ENCODE measurements around the gene BPIFB1.

Gene BPIFB1

GRCh38 chr20:33272155-33272873 lies 10.7 kb upstream of the BPIFB1 start:
- no peak for DNase-seq (ENCODE audit: extremely low read depth in 1 of 2, low read depth in 1 of 2)

GRCh38 chr20:33273117-33273851 lies 9.7 kb upstream of the BPIFB1 start:
- DNase-seq (ENCODE audit: extremely low read depth in 1 of 2, low read depth in 1 of 2): no peak

GRCh38 chr20:33275215-33275614 lies 7.8 kb upstream of the BPIFB1 start:
- no peak for DNase-seq (ENCODE audit: extremely low read depth in 1 of 2, low read depth in 1 of 2)

GRCh38 chr20:33275871-33276270 lies 7.1 kb upstream of the BPIFB1 start:
- DNase-seq (ENCODE audit: extremely low read depth in 1 of 2, low read depth in 1 of 2): no peak

GRCh38 chr20:33276303-33277113 lies 6.5 kb upstream of the BPIFB1 start:
- no peak for DNase-seq (ENCODE audit: extremely low read depth in 1 of 2, low read depth in 1 of 2)

DNA sequence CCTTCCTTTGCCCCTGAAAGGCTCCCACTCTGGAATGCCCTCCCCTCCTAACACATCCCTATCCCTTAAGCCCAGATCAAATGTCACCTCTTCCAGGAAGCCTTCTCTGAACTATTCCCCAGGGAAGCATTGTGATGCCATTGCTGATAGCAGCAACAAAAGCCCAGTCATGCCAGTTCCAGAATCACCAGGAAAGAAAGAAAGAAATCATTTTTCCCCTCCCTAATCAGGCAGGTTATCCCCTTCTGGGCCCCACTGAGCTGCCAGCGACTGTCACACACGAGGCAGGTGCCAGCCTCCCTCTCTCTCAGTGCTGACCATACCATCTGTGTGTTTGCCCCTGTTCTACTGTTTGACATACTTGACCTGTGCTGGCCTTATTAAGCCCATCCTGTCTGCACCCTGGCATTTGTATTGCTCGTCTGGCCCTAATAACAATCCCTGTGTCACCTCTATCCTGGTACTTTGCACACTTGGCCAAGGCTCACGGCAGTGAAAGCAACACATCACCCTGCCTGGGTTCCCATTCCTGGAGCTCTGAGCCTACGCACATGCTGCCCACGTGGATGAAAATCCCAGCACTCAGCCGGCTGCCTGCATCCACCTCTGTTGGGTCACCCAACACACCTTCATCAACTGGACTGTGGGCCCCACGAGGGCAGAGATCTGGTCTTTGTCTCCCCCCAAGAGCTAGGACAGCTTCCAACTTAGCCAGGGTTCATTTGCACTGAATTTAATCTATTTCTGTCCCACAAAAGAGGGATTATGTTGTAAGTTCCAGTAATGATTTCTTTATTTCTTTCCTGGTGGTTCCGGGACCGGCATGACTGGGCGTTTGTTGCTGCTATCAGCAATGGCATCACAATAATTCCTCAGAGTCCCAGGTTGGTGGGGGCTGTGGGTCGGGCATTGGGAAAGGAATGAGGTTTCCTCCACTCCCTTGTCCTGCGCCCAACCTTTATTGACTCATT lies 5.3 kb upstream of the BPIFB1 start:
- DNase-seq (ENCODE audit: extremely low read depth in 1 of 2, low read depth in 1 of 2): no peak

DNA sequence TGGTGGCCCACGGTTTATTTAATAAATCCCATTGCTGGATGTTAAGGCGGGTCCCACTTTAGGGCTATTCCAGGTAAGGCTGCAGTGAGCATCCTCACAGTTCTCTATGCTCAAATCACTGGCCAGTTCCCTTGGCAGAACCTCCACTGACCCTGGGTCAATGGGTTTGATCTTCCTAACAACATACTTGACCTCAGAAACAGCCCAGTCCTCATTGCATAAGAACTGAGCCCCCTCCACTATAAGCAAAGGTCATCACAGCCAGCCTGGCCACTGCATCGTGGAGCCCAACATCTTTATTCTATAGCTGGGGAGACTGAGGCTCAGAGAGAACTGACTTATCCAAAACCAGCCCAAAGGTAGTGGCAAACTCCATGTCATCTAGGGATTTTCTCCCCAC lies 4.3 kb upstream of the BPIFB1 start:
- no peak for DNase-seq (ENCODE audit: extremely low read depth in 1 of 2, low read depth in 1 of 2)

- no peak for DNase-seq (ENCODE audit: extremely low read depth in 1 of 2, low read depth in 1 of 2)
Measured at GRCh38 chr20:33279261-33279910, 3.6 kb upstream of the BPIFB1 start.

GRCh38 chr20:33280000-33280680 lies 2.9 kb upstream of the BPIFB1 start:
- DNase-seq (ENCODE audit: extremely low read depth in 1 of 2, low read depth in 1 of 2): no peak

DNA sequence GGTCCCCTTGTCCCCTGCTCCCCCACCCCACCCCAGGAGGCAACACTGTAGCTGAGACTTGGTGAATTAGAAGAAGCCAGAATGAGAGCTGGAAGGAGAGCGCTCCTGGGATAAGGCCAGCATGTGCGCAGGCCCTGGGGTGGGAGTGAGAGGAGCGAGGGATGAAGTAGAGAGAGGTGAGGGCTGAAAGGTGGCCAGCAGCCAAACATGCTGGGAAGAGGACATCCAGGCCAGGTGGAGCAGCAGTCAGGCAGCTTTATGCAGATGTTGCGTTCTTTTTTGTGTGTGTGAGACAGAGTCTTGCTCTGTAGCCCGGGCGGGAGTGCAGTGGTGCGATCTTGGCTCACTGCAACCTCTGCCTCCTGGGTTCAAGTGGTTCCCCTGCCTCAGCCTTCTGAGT lies 2.2 kb upstream of the BPIFB1 start:
- DNase-seq (ENCODE audit: extremely low read depth in 1 of 2, low read depth in 1 of 2): no peak

- no peak for DNase-seq (ENCODE audit: extremely low read depth in 1 of 2, low read depth in 1 of 2)
Measured at GRCh38 chr20:33281550-33282146, 1.4 kb upstream of the BPIFB1 start.

DNA sequence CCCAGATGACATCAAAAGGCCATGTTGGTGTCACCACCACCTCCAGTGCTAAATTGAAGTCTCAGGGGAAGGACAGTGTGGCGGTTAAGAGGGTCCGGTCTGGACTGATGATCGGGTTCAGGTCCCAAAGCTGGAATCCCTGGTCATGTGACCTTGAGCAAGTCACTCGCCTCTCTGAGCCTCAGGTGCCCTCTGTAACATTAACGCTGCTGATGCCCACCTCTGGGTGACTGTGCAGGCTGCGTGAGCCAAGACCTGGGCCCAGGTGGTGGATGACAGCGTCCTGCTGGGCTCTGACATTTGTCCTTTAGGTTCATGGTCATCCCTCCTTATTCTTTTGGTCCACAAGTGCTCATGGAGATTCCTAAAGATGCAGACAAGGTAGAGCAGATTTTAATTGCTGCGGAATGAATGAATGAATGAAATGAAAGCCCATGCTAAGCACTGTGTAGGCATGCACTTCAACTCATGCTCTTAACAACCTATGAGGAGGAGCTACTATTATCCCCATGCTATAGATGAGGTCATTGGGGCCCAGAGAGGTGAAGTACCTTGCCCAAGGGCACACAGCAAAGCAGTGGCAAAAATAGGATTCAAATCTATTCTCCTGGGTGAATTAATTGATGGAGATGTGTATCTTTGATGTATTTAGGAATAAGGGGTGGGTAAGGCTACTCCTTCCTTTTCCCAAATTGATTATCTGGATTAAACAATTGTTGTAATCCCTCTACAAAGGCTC lies 649 bp upstream of the BPIFB1 start:
- no peak for DNase-seq (ENCODE audit: extremely low read depth in 1 of 2, low read depth in 1 of 2)

- DNase-seq (ENCODE audit: extremely low read depth in 1 of 2, low read depth in 1 of 2): no peak
Measured at GRCh38 chr20:33284284-33284683, 1.3 kb downstream of the BPIFB1 start.

DNA sequence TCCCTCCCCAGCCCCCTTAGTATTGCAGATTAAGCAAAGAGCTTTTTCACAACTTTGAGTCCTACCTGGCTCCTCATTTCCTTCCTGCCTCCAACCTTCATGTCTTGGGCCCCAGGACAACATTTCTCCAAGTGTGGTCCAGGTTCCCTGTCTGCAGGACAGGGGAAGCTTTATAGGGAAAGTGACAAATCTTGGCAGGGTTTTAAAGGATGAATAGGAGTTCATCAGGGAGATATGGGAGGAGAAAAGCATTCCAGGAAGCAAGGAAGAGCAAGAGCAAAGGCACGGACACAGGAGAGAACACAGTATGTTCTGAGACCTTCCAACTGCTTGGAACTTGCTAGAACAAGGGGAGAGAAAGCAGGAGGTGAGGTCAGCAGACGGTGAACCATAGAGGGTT lies 1.9 kb downstream of the BPIFB1 start:
- no peak for DNase-seq (ENCODE audit: extremely low read depth in 1 of 2, low read depth in 1 of 2)

- DNase-seq (ENCODE audit: extremely low read depth in 1 of 2, low read depth in 1 of 2): no peak
Measured at GRCh38 chr20:33285861-33286495, 3.0 kb downstream of the BPIFB1 start.

DNA sequence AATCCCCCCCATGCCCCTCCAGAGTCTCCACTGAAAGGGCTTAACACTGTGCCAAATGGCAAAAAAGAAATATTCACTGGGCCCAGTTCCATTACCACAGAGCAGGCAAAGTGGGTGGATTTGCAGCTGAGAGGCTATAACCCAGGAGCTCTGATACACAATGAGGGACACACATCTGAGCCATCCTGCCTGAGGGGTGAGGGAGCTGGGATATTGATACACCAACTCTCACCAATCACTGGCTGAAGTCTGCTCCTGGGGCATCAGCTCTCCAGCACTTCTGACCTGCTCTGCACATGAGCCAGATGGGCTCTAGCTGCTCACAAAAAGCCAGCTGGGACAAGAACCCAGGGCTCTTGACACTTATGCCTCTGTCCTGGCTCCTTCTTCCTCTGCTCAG lies 4.9 kb downstream of the BPIFB1 start:
- no peak for DNase-seq (ENCODE audit: extremely low read depth in 1 of 2, low read depth in 1 of 2)

DNA sequence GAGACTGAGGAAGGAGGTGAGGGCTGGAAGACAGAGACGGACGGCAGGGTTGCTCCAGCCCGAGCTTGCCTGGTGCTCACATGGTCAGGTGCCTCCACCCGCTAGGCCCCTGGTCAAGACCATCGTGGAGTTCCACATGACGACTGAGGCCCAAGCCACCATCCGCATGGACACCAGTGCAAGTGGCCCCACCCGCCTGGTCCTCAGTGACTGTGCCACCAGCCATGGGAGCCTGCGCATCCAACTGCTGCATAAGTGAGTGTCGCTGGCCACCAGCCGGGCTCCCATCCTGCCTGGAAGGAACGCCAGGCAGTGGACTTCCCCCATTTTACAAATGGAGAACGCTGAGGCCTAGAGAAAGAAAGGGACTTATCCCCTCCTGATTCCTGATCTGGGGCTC lies 7.8 kb downstream of the BPIFB1 start:
- no peak for DNase-seq (ENCODE audit: extremely low read depth in 1 of 2, low read depth in 1 of 2)

DNA sequence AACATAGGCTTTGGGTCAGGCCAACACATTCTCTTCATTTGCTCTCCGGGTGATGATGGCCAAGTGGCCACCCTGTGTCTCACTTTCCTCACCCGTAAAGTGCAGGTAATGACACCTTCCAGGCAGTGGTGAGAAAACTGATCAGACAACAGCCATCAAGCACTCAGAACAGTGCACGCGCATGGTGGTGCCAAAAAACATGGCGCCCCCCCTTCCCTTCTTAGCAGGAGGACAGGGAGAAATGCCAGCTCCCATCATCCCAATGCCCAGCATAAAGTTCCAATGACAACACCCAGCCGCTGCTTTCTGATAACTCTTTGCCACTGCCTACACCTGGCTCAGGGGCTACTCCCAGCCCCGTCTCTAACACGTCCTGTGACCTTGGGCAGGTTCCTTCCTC lies 8.4 kb downstream of the BPIFB1 start:
- no peak for DNase-seq (ENCODE audit: extremely low read depth in 1 of 2, low read depth in 1 of 2)
